RWPE1 (cell line): ENCODE results near the gene VSTM2B.

Experiments used
- CTCF ChIA-PET: fragments of 350-600 bp; sonication (Branson Sonifier 250); formaldehyde crosslinking; extraction: SDS; loops from one replicate; lab custom pipeline; 2021; lab: Yijun Ruan, JAX
- POLR2A ChIA-PET: fragments of 400-600 bp; formaldehyde crosslinking; extraction: SDS; loops from one replicate; lab custom pipeline; 2020; ENCODE audit warnings: antibody characterized with exemption; ENCODE audit not compliant: low non-redundant PET; lab: Yijun Ruan, JAX
- DNase-seq: peaks from one replicate; pipeline ENCODE4 v3.0.0; 2012; ENCODE audit warnings: low spot score
- H3K27ac ChIP-seq: fragments of 450-650 bp; 2 replicates; pipeline ENCODE4 v1.5.1; 2017
- TF ChIP-seq, protein P1 (sequence below): fragments of 450-650 bp; conservative IDR thresholded peaks from 2 replicates; pipeline ENCODE4 v1.5.1; 2017; ENCODE audit warnings: low read depth, mild to moderate bottlenecking

VSTM2B gene

GRCh38 chr19:29532097-29532496 lies 6.3 kb downstream of the VSTM2B start:
- no peak for DNase-seq
- CTCF ChIA-PET = no interaction called here

GRCh38 chr19:29532956-29533355 lies 7.2 kb downstream of the VSTM2B start:
- TF ChIP-seq, protein P1, sequence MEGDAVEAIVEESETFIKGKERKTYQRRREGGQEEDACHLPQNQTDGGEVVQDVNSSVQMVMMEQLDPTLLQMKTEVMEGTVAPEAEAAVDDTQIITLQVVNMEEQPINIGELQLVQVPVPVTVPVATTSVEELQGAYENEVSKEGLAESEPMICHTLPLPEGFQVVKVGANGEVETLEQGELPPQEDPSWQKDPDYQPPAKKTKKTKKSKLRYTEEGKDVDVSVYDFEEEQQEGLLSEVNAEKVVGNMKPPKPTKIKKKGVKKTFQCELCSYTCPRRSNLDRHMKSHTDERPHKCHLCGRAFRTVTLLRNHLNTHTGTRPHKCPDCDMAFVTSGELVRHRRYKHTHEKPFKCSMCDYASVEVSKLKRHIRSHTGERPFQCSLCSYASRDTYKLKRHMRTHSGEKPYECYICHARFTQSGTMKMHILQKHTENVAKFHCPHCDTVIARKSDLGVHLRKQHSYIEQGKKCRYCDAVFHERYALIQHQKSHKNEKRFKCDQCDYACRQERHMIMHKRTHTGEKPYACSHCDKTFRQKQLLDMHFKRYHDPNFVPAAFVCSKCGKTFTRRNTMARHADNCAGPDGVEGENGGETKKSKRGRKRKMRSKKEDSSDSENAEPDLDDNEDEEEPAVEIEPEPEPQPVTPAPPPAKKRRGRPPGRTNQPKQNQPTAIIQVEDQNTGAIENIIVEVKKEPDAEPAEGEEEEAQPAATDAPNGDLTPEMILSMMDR = no peak
- H3K27ac ChIP-seq = no peak overlapping the region
- ChIA-PET POLR2A (no interaction called here), CTCF (no interaction called here)
- DNase-seq = no peak

More at GRCh38 chr19:29532097-29532496, 6.3 kb downstream of the VSTM2B start:
- TF ChIP-seq, protein P1 = no peak
- H3K27ac ChIP-seq = no peak overlapping the region
- POLR2A ChIA-PET = no interaction called here

DNA sequence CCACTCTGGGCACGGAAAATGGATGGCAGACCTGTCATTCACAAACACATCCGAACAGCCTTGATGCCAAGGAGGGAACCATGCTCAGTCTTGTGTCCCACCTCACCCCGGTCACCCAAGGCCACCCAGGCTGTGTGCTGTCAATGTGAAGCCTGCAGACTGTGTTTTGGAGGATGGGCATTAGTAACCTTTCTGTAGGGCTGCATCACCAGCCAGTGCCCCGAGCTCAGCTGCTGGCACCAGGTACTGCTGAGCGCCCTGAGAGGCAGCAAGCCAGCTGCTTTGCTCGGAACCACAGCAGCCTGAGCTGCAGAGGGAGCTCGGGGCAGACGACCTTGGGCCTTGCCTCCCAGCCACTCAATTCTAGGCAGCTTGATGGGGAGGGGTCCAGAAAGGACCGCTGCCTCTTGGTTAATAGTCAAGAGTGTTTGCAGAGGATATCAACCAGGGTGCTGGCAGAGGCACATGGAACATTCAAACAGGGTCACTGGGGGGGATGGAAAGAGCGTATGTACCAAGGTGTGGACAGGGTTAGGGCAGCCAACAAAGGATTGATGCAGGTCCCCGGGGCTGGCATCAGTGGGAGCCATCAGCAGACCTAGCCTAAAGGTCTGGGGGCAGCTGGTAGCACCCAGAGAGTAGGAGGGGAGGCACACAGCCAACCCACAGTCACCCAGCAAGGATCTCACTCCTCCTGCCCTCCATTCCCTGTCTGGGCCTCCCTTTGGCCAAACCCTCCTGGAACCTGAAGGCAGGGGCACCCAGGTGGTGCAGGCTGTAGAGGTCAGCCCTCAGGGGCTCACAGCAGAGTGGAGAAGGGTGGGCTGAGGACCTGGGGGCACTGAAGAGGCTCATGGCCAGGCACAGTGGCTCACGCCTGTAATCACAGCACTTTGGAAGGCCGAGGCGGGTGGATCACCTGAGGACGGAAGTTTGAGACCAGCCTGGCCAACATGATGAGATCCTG lies 8.1 kb downstream of the VSTM2B start:
- H3K27ac ChIP-seq = no peak overlapping the region
- POLR2A ChIA-PET = no interaction called here
- DNase-seq = no peak
- CTCF ChIA-PET = no interaction called here
- TF ChIP-seq, protein P1 = no peak

- ChIA-PET POLR2A (no interaction called here), CTCF (no interaction called here)
- DNase-seq = no peak
- H3K27ac ChIP-seq = no peak overlapping the region
- TF ChIP-seq, protein P1 = no peak
Observed at GRCh38 chr19:29535214-29535831, 9.5 kb downstream of the VSTM2B start.

GRCh38 chr19:29535984-29536508 lies 10.3 kb downstream of the VSTM2B start:
- no peak overlapping the region for H3K27ac ChIP-seq
- POLR2A ChIA-PET = no interaction called here
- DNase-seq = no peak
- CTCF ChIA-PET = no interaction called here
- TF ChIP-seq, protein P1 = no peak

DNA sequence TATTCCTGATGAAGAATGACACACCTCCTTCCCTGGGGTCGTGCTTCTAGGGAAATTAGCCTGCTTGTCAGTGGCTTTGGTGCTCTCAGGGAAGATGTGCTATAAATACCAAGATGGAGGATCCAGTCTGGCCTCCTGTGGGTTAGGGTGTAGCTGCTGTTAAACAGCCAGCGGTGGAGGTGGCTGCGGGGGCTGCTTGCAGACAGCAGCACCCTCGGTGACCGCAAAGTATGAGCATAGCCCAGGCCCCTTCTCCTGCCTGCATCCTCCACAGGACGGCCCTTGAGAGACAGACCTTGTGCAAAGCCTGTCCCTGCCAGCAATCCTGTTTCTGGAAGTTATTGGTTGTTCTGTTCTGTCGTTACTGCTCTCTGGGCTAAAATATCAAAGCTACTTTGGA lies 11.4 kb downstream of the VSTM2B start:
- no peak overlapping the region for H3K27ac ChIP-seq
- ChIA-PET POLR2A (no interaction called here), CTCF (interaction anchor here (0.6 to 1.5 kb wide), 2 partner anchors 14 to 179 kb away, joined by 3 read pairs; no protein-coding TSS in a partner anchor)
- no peak for DNase-seq
- TF ChIP-seq, protein P1 = no peak
